ENCODE data around the gene ANKRD13B.

Gene ANKRD13B

GRCh38 chr17:29596811-29597210, 3.9 kb downstream of the ANKRD13B start:
- DNase-seq = no peak

- DNase-seq = no peak
Measured at GRCh38 chr17:29597361-29598172, 4.6 kb downstream of the ANKRD13B start.

GRCh38 chr17:29603109-29603674, 10.3 kb downstream of the ANKRD13B start:
- no peak for DNase-seq

- no peak for DNase-seq
Measured at GRCh38 chr17:29607557-29608195, 14.7 kb downstream of the ANKRD13B start.

GRCh38 chr17:29608986-29609385, 16.1 kb downstream of the ANKRD13B start:
- DNase-seq = no peak

GRCh38 chr17:29610395-29610794, 17.5 kb downstream of the ANKRD13B start:
- no peak for DNase-seq

- no peak for DNase-seq
Measured at GRCh38 chr17:29611351-29612093, 18.6 kb downstream of the ANKRD13B start.

GRCh38 chr17:29612094-29612403, 19.1 kb downstream of the ANKRD13B start:
- DNase-seq = no peak

- DNase-seq = no peak
Measured at GRCh38 chr17:29612404-29613280, 19.7 kb downstream of the ANKRD13B start.

GRCh38 chr17:29613352-29613837, 20.5 kb downstream of the ANKRD13B start:
- DNase-seq = no peak

- DNase-seq = no peak
Measured at GRCh38 chr17:29613856-29614255, 20.9 kb downstream of the ANKRD13B start.

- no peak for DNase-seq
Measured at GRCh38 chr17:29614349-29615047, 21.6 kb downstream of the ANKRD13B start.

GRCh38 chr17:29615048-29615385, 22.1 kb downstream of the ANKRD13B start:
- no peak for DNase-seq

GRCh38 chr17:29615492-29616299, 22.8 kb downstream of the ANKRD13B start:
- no peak for DNase-seq

GRCh38 chr17:29616300-29617048, 23.5 kb downstream of the ANKRD13B start:
- no peak for DNase-seq

- peak; percentile 35 for DNase-seq
Measured at GRCh38 chr17:29617125-29617480, 24.2 kb downstream of the ANKRD13B start.

- no peak for DNase-seq
Measured at GRCh38 chr17:29617481-29618271, 24.7 kb downstream of the ANKRD13B start.

GRCh38 chr17:29618272-29619065, 25.5 kb downstream of the ANKRD13B start:
- no peak for DNase-seq

GRCh38 chr17:29619251-29619650, 26.3 kb downstream of the ANKRD13B start:
- no peak for DNase-seq

Data from GF-D8 (cell line).